ENCODE data around the gene CFAP20DC.
"Not testable (repeated sequence)": the region's sequence is repeated elsewhere in the genome, so short reads cannot be mapped to it uniquely, and the experiment has no call there.

The CFAP20DC gene

GRCh38 chr3:59049671-59050331, at the start of gene CFAP20DC:
Gene CFAP20DC, minus strand, starts transcription at chr3:59050025. Its CDS starts 394 bp downstream, at chr3:59049631.
- DNase-seq (ENCODE audit: insufficient read length, low spot score) (peak; percentile 58), FAIRE-seq (no peak)
- TF ChIP-seq POLR2A (IDR thresholded peaks at IDR 0.05; ENCODE audit: low read depth, low read length): peak; percentile 45; the same call in 1 of the 2 replicates

- not testable (repeated sequence) for DNase-seq (ENCODE audit: insufficient read length, low spot score); FAIRE-seq
Observed at GRCh38 chr3:59098516-59098915, 48.7 kb upstream of the CFAP20DC start.

- FAIRE-seq (no peak), DNase-seq (ENCODE audit: insufficient read length, low spot score) (no peak)
- TF ChIP-seq POLR2A (IDR thresholded peaks at IDR 0.05; ENCODE audit: low read depth, low read length): no peak
Observed at GRCh38 chr3:59094446-59094845, 44.6 kb upstream of the CFAP20DC start.

GRCh38 chr3:59093521-59093920, 43.7 kb upstream of the CFAP20DC start:
- DNase-seq (ENCODE audit: insufficient read length, low spot score) (no peak), FAIRE-seq (no peak)

GRCh38 chr3:59088761-59089160, 38.9 kb upstream of the CFAP20DC start:
- DNase-seq (ENCODE audit: insufficient read length, low spot score) (no peak), FAIRE-seq (no peak)
- no peak for TF ChIP-seq POLR2A (IDR thresholded peaks at IDR 0.05; ENCODE audit: low read depth, low read length)

More at GRCh38 chr3:59093521-59093920, 43.7 kb upstream of the CFAP20DC start:
- TF ChIP-seq POLR2A (IDR thresholded peaks at IDR 0.05; ENCODE audit: low read depth, low read length): no peak

- TF ChIP-seq POLR2A (IDR thresholded peaks at IDR 0.05; ENCODE audit: low read depth, low read length): no peak
- DNase-seq (ENCODE audit: insufficient read length, low spot score) (no peak), FAIRE-seq (no peak)
Observed at GRCh38 chr3:59085976-59086375, 36.2 kb upstream of the CFAP20DC start.

GRCh38 chr3:59084583-59084982, 34.8 kb upstream of the CFAP20DC start:
- DNase-seq (ENCODE audit: insufficient read length, low spot score): no peak
- FAIRE-seq: no peak

GRCh38 chr3:59082106-59082505, 32.3 kb upstream of the CFAP20DC start:
- no peak for TF ChIP-seq POLR2A (IDR thresholded peaks at IDR 0.05; ENCODE audit: low read depth, low read length)
- FAIRE-seq (no peak), DNase-seq (ENCODE audit: insufficient read length, low spot score) (no peak)

More at GRCh38 chr3:59084583-59084982, 34.8 kb upstream of the CFAP20DC start:
- TF ChIP-seq POLR2A (IDR thresholded peaks at IDR 0.05; ENCODE audit: low read depth, low read length): no peak

- no peak for FAIRE-seq
- no peak for TF ChIP-seq POLR2A (IDR thresholded peaks at IDR 0.05; ENCODE audit: low read depth, low read length)
Observed at GRCh38 chr3:59081071-59081470, 31.2 kb upstream of the CFAP20DC start.

GRCh38 chr3:59079962-59080361, 30.1 kb upstream of the CFAP20DC start:
- DNase-seq (ENCODE audit: insufficient read length, low spot score) (no peak), FAIRE-seq (no peak)
- TF ChIP-seq POLR2A (IDR thresholded peaks at IDR 0.05; ENCODE audit: low read depth, low read length): no peak

More at GRCh38 chr3:59081071-59081470, 31.2 kb upstream of the CFAP20DC start:
- DNase-seq (ENCODE audit: insufficient read length, low spot score): no peak

GRCh38 chr3:59074764-59075163, 24.9 kb upstream of the CFAP20DC start:
- no peak for FAIRE-seq
- no peak for DNase-seq (ENCODE audit: insufficient read length, low spot score)
- no peak for TF ChIP-seq POLR2A (IDR thresholded peaks at IDR 0.05; ENCODE audit: low read depth, low read length)

- FAIRE-seq (no peak), DNase-seq (ENCODE audit: insufficient read length, low spot score) (no peak)
- TF ChIP-seq POLR2A (IDR thresholded peaks at IDR 0.05; ENCODE audit: low read depth, low read length): no peak
Observed at GRCh38 chr3:59072681-59073080, 22.9 kb upstream of the CFAP20DC start.

- DNase-seq (ENCODE audit: insufficient read length, low spot score) (no peak), FAIRE-seq (no peak)
- TF ChIP-seq POLR2A (IDR thresholded peaks at IDR 0.05; ENCODE audit: low read depth, low read length): no peak
Observed at GRCh38 chr3:59069838-59070237, 20.0 kb upstream of the CFAP20DC start.

- FAIRE-seq: no peak
- no peak for TF ChIP-seq POLR2A (IDR thresholded peaks at IDR 0.05; ENCODE audit: low read depth, low read length)
- DNase-seq (ENCODE audit: insufficient read length, low spot score): no peak
Observed at GRCh38 chr3:59065240-59065639, 15.4 kb upstream of the CFAP20DC start.

- FAIRE-seq (no peak), DNase-seq (ENCODE audit: insufficient read length, low spot score) (no peak)
- no peak for TF ChIP-seq POLR2A (IDR thresholded peaks at IDR 0.05; ENCODE audit: low read depth, low read length)
Observed at GRCh38 chr3:59064728-59065127, 14.9 kb upstream of the CFAP20DC start.

Data from H54 (cell line).